B cell (primary cell): Measurements from ENCODE around the gene PNKP. TPM values are rescaled to one million over a fixed set of nuclear protein-coding genes. Genes with fewer than 3 reads are reported as not detected.

Source experiments
- ATAC-seq: fragments of 200-7000 bp; cut with Tn5 transposase; one replicate; pipeline ENCODE4 v1.10.0; 2021; ENCODE audit warnings: low read depth, mild to moderate bottlenecking, moderate number of reproducible peaks, moderate library complexity
- CTCF ChIA-PET: fragments of 350-600 bp; sonication (Branson Sonifier 250); formaldehyde crosslinking; loops from one replicate; lab custom pipeline; 2021; ENCODE audit warnings: antibody characterized with exemption, inconsistent platforms; lab: Charles Lee
- POLR2A ChIA-PET: fragments of 350-600 bp; sonication (Branson Sonifier 250); formaldehyde crosslinking; loops from one replicate; lab custom pipeline; 2021; ENCODE audit warnings: antibody characterized with exemption; lab: Charles Lee
- DNase-seq: peaks from one replicate; pipeline ENCODE4 v3.0.0; 2013
- H2AFZ ChIP-seq: 2 replicates; pipeline ENCODE4 v1.6.1; 2012; ENCODE audit warnings: mild to moderate bottlenecking, low read depth, low read length; ENCODE audit not compliant: insufficient read depth, poor library complexity, severe bottlenecking
- H3K27ac ChIP-seq, 2 donors: 1 replicate in 1 of 2; 2 replicates in 1 of 2; pipeline ENCODE4 v1.5.1; 2012 to 2013; ENCODE audit warnings: low read length in 2 of 2, mild to moderate bottlenecking in 2 of 2, moderate library complexity in 1 of 2
- H3K27me3 ChIP-seq, 4 experiments: fragments of 200-600 bp in 1 of 4; sonication (generic) in 1 of 4; replicated peaks in 1 of 4; 1 replicate in 2 of 4; 2 replicates in 2 of 4; pipeline versions ENCODE4 v1.6.1 to v1.7.0; 2013 to 2016; ENCODE audit warnings: low read length in 3 of 4, mild to moderate bottlenecking in 2 of 4, mixed read lengths in 1 of 4, moderate library complexity in 1 of 4; ENCODE audit not compliant: insufficient read depth in 4 of 4, control insufficient read depth in 3 of 4; ENCODE audit errors: control extremely low read depth in 1 of 4
- H3K36me3 ChIP-seq, 2 experiments: replicated peaks in 1 of 2; 1 replicate in 1 of 2; 2 replicates in 1 of 2; pipeline versions ENCODE4 v1.6.1 to v1.7.1; 2013; ENCODE audit warnings: low read length in 1 of 2; ENCODE audit not compliant: insufficient read depth in 2 of 2, control insufficient read depth in 1 of 2; ENCODE audit errors: control extremely low read depth in 1 of 2, extremely low read depth in 1 of 2
- H3K4me1 ChIP-seq, 2 donors: fragments of 200-600 bp in 1 of 2; sonication (generic) in 1 of 2; 1 replicate in 1 of 2; 2 replicates in 1 of 2; pipeline versions ENCODE4 v1.5.1 to v1.6.1; 2013 to 2017; ENCODE audit warnings: low read length in 2 of 2; ENCODE audit not compliant: control insufficient read depth in 2 of 2, insufficient read depth in 2 of 2
- H3K4me2 ChIP-seq: replicated peaks from 2 replicates; pipeline ENCODE3; 2012; ENCODE audit warnings: mild to moderate bottlenecking, low read depth, low read length; ENCODE audit not compliant: poor library complexity, severe bottlenecking
- H3K4me3 ChIP-seq, 5 experiments: fragments of 200-600 bp in 1 of 5; sonication (generic) in 1 of 5; 1 replicate in 3 of 5; 2 replicates in 2 of 5; pipeline versions ENCODE4 v1.5.1 to v1.7.0; 2011 to 2016; ENCODE audit warnings: low read length in 4 of 5, mild to moderate bottlenecking in 4 of 5, low read depth in 2 of 5, control low read depth in 1 of 5, moderate library complexity in 1 of 5; ENCODE audit not compliant: insufficient read depth in 1 of 5; ENCODE audit errors: control extremely low read depth in 1 of 5, extremely low read depth in 1 of 5
- H3K79me2 ChIP-seq: fragments of 200-600 bp; sonication (generic); one replicate; pipeline ENCODE4 v1.6.0; 2016; ENCODE audit warnings: low read length; ENCODE audit not compliant: control insufficient read depth, insufficient read depth
- H3K9ac ChIP-seq: fragments of 200-600 bp; sonication (generic); 2 replicates; pipeline ENCODE4 v1.6.1; 2017; ENCODE audit warnings: mild to moderate bottlenecking, low read length, moderate library complexity
- H3K9me3 ChIP-seq, 3 donors: one replicate each; pipeline versions ENCODE4 v1.6.1 to v1.7.1; 2013; ENCODE audit warnings: low read length in 2 of 3; ENCODE audit not compliant: control insufficient read depth in 2 of 3, insufficient read depth in 1 of 3; ENCODE audit errors: control extremely low read depth in 1 of 3
- H4K20me1 ChIP-seq: 2 replicates; pipeline ENCODE4 v1.6.0; 2012; ENCODE audit warnings: mild to moderate bottlenecking, low read length; ENCODE audit not compliant: insufficient read depth, control insufficient read depth, poor library complexity, severe bottlenecking
- H3K27ac Mint-ChIP-seq: one replicate; pipeline ENCODE4 v1.8.0; 2021; ENCODE audit warnings: mixed read lengths
- H3K27me3 Mint-ChIP-seq: one replicate; pipeline ENCODE4 v1.8.0; 2021; ENCODE audit warnings: mixed read lengths
- H3K4me1 Mint-ChIP-seq: one replicate; pipeline ENCODE4 v1.8.0; 2021; ENCODE audit warnings: mixed read lengths
- H3K4me3 Mint-ChIP-seq: one replicate; pipeline ENCODE4 v1.8.0; 2021; ENCODE audit warnings: mixed read lengths
- H3K9me3 Mint-ChIP-seq: one replicate; pipeline ENCODE4 v1.8.0; 2022; ENCODE audit warnings: mixed read lengths; ENCODE audit not compliant: insufficient read depth
- CTCF ChIP-seq: fragments of 200-600 bp; IDR thresholded peaks from one replicate; pipeline ENCODE4 v1.8.0; 2022; ENCODE audit warnings: antibody characterized with exemption, mild to moderate bottlenecking
- EZH2 ChIP-seq: IDR thresholded peaks from 2 replicates; pipeline ENCODE4 v1.6.1; 2012; ENCODE audit warnings: borderline replicate concordance, low read depth, mild to moderate bottlenecking, moderate library complexity, low read length; ENCODE audit not compliant: insufficient read depth, poor library complexity, severe bottlenecking
- WGBS: methylation state at CpG from one replicate; pipeline ENCODE4 v1.1.5; 2013; ENCODE audit warnings: missing lambda C conversion rate; ENCODE audit not compliant: insufficient coverage; 5-methylcytosine and 5-hydroxymethylcytosine counted together
- intact Hi-C: fragments of 100-400 bp; cut with micrococcal nuclease; formaldehyde crosslinking; loops from one replicate; pipeline ENCODE4 v1.10.0; 2022
- polyA plus RNA-seq: library from polyadenylated mRNA; depleted of rRNA; stranded (reverse); fragments of >200 nt; gene quantifications from 2 replicates; pipeline ENCODE4 v1.2.3, GENCODE V29; 2012
- total RNA-seq, 2 donors: library from RNA; stranded (reverse); fragments of 120-200 nt in 1 of 2; gene quantifications; 1 replicate in 1 of 2; 2 replicates in 1 of 2; pipeline versions ENCODE4 v1.2.3 to v1.2.4, GENCODE V29; 2013 to 2022

PNKP gene
- total and polyA plus RNA-seq, 2 donors (not counting 1 experiment from before 2014, with no cell fraction given), result 173 to 274 TPM

DNA sequence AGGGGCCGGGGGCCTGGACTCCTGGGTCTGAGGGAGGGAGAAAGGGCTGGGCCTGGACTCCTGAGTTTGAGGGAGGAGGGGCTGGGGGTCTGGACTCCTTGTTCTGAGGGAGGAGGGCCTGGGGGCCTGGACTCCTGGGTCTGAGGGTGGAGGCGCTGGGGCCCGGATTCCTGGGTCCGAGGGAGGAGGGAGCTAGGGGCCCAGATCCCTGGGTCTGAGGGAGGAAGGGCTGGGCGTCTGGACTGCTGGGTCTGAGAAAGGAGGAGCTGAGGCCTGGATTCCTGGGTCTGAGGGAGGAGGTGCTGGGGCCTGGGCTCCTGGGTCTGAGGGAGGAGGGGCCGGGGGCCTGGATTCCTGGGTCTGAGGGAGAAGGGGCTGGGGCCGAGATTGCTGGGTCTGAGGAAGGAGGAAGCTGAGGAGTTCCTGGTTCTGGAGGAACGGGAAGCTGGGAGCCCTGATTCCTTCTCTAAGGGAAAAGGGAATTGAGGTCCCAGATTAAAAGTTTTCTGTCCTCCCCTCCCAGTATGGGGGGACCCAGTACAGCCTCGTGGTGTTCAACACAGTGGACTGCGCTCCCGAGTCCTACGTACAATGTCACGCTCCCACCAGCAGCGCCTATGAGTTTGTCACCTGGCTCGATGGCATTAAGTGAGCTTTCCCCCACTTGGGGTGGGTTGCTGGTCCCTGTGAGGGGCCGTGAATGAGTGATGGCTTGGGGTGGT, 48.6 kb downstream of the PNKP start:
- TF ChIP-seq CTCF (no peak), EZH2 (no peak)
- Histone ChIP-seq H3K4me3 (peak overlapping the region; percentile 69 to 99 (median 94)), H3K27ac (peak overlapping the region; percentile 89 to 98), H3K79me2 (peaks cover 53% of the 10 kb centered on the region), H3K27me3 (no peaks in the 10 kb centered on the region), H3K36me3 (peaks cover 2 to 19% of the 10 kb centered on the region in 2 experiments), H3K4me2 (peak overlapping the region; percentile 92), H2AFZ (peak overlapping the region; percentile 84), H3K9ac (peak overlapping the region; percentile 96), H3K4me1 (peaks cover 19 to 35% of the 10 kb centered on the region in 2 donors), H3K9me3 (no peaks in the 10 kb centered on the region), H4K20me1 (peaks cover 41% of the 10 kb centered on the region)
- ChIA-PET POLR2A (interaction anchor here (0.6 to 2.4 kb wide), 4 partner anchors 32 to 51 kb away, joined by 5 to 9 read pairs (median 6); partner anchors contain the start of gene PNKP), CTCF (no interaction called here)
- intact Hi-C loops, result loop anchor here (1.0 to 5.0 kb wide), 3 partner anchors 31 to 702 kb away; partner anchors contain the start of genes C19orf73 and PPFIA3
- peaks cover 43% of the 10 kb centered on the region for H3K4me1 Mint-ChIP-seq
- 48% methylated on average over 15 of the region's 16 CpGs for WGBS
- ATAC-seq (no peak), DNase-seq (no peak)
- no peaks in the 10 kb centered on the region for H3K9me3 Mint-ChIP-seq
- peak overlapping the region; percentile 97 for H3K4me3 Mint-ChIP-seq
- H3K27me3 Mint-ChIP-seq, result no peaks in the 10 kb centered on the region
- H3K27ac Mint-ChIP-seq, result peak overlapping the region; percentile 98
